ENCODE data around the gene TOMM7. TPM values are rescaled to one million over a fixed set of nuclear protein-coding genes. Genes with fewer than 3 reads are reported as not detected.
"Not testable (repeated sequence)": the region's sequence is repeated elsewhere in the genome, so short reads cannot be mapped to it uniquely, and the experiment has no call there.

TOMM7 gene
- total RNA-seq, 2 donors from 2014 or later, result 270 to 281 TPM

DNA sequence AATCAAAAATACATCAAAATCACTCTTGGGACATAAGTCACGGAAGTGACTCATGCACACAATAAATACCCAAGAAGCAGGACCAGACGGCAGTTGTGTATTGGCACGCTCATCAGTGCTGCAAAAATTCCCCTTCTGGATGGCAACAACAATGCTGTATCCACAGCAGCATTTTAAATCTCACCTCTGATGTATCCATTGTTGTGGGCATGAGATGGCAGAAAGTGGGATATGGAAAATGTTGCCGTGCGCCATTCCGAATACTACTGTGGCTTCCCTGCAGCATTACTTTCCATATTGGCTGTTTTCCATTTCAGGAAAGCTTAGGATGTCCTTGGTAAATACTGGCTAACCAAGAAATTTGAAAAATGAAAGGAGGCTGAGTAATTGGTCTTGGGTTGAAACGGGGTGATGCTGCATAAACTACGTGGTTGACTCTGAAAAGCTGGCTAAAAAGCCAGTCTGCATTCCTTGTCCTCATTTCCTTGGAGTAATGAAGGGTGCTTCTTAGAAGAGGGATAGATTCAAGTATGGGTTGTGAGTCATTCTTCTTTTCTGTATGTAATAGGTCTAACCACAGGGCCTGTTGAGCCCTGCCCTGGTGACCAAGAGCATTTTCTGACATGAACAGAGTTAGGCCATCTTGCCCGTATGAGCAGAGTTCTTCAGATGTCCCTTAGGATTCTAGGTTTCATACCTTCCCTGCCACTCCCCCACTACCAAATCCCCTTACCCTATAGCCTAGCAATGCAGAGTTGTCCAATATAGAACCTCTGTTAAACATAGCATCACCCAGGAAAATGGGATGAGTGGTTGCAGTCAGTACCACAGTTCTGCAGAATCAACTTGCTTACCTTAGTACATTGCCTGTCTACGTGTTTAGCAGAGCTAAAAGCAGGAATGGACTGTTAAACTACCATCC, 36.3 kb upstream of the TOMM7 start:
- H3K27ac Mint-ChIP-seq, result peak overlapping the region; percentile 73 to 91
- peaks cover 43 to 65% of the 10 kb centered on the region in 2 donors for H3K36me3 Mint-ChIP-seq
- no peaks in the 10 kb centered on the region for H3K9me3 Mint-ChIP-seq
- ATAC-seq (peak; percentile 14 to 53), DNase-seq (ENCODE audit: low spot score in 2 of 2) (no peak)

DNA sequence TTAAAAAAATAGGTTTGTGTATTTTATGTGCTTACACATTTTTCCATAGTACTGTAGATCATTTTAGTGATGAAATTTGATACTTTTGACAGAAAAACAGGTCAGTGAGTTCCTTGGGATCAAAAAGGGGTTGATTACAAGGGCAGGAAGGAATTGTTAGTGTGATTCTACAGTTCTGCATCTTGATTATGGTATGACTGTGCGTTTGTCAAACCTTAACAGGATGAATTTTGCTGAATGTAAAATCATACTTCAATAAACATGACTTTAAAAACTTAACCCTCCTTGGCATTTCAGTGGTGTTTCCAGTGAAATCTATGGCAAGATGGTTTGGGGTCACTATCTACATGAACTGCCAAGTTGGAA, 35.6 kb upstream of the TOMM7 start:
- H3K27ac Mint-ChIP-seq, result peak overlapping the region; percentile 36 to 73
- H3K36me3 Mint-ChIP-seq, result peaks cover 43 to 61% of the 10 kb centered on the region in 2 donors
- DNase-seq (ENCODE audit: low spot score in 2 of 2) (no peak), ATAC-seq (no peak)
- H3K9me3 Mint-ChIP-seq, result no peaks in the 10 kb centered on the region

GRCh38 chr7:22856416-22856815, 33.8 kb upstream of the TOMM7 start:
- ATAC-seq (no peak), DNase-seq (ENCODE audit: low spot score in 2 of 2) (no peak)
- Mint-ChIP-seq H3K27ac (peak overlapping the region; percentile 67 to 72), H3K9me3 (no peaks in the 10 kb centered on the region), H3K36me3 (peaks cover 43 to 51% of the 10 kb centered on the region in 2 donors)

GRCh38 chr7:22855049-22855392, 32.4 kb upstream of the TOMM7 start:
- DNase-seq (ENCODE audit: low spot score in 2 of 2) (no peak), ATAC-seq (no peak)
- no peaks in the 10 kb centered on the region for H3K9me3 Mint-ChIP-seq
- H3K36me3 Mint-ChIP-seq, result peaks cover 33 to 42% of the 10 kb centered on the region in 2 donors
- peak overlapping the region; percentile 95 to 98 for H3K27ac Mint-ChIP-seq

GRCh38 chr7:22854158-22855048, 31.8 kb upstream of the TOMM7 start:
- DNase-seq (ENCODE audit: low spot score in 2 of 2) (peak; percentile 85 to 89), ATAC-seq (peak; percentile 84)
- Mint-ChIP-seq H3K36me3 (peaks cover 33 to 38% of the 10 kb centered on the region in 2 donors), H3K9me3 (no peaks in the 10 kb centered on the region), H3K27ac (peak overlapping the region; percentile 95 to 98)

DNA sequence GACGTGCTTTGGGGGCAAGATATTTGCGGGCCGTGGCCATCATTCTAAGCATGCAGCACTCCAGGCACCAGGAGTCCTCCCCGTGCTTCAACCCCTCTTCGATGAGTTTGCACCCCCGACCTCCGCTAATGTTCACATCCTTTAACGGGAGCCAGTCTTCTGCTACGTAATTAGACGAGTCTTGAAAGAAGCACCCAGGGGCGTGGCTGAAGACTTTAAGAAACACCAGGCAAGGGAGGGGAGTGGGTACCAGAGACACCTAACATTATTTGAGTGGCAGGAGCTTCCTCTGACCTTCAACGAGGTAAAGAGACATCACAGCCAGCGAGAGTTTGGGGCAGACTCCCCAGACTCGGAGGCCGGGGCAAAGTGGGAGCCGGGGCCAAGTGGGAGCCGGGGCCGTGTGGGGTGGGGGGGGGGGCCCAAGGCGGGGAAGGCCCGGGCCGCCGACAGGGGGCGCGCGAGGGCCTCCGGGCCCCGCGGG, 31.1 kb upstream of the TOMM7 start:
- ATAC-seq (peak; percentile 27 to 65), DNase-seq (ENCODE audit: low spot score in 2 of 2) (no peak)
- Mint-ChIP-seq H3K27ac (peak overlapping the region; percentile 95 to 97), H3K36me3 (peaks cover 26 to 33% of the 10 kb centered on the region in 2 donors), H3K9me3 (no peaks in the 10 kb centered on the region)

DNA sequence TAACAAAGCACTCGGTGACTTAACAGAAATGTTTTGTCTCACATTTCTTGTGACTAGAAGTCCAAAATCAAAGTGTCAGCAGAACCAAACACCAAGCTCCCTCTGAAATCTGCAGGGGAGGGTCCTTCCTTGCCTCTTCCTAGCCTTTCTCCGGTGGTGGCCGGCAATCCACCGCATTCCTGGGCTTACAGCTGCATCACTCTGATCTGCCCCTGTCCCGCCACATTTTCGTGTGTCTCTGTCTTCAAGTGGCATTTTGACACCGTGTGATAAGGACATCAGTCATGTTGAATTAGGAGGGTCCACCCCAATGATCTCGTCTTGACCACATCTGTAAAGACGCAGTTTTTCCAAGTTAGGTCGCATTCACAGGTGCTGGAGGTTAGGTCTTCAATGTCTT, 30.5 kb upstream of the TOMM7 start:
- ATAC-seq, result no peak
- no peaks in the 10 kb centered on the region for H3K9me3 Mint-ChIP-seq
- peaks cover 21 to 27% of the 10 kb centered on the region in 2 donors for H3K36me3 Mint-ChIP-seq
- peak overlapping the region in 1 of 2 donors; percentile 95 for H3K27ac Mint-ChIP-seq
- DNase-seq (ENCODE audit: low spot score in 2 of 2), result no peak

- DNase-seq (ENCODE audit: low spot score in 2 of 2) (no peak), ATAC-seq (no peak)
- Mint-ChIP-seq H3K9me3 (no peaks in the 10 kb centered on the region), H3K36me3 (peaks cover 13 to 16% of the 10 kb centered on the region in 2 donors), H3K27ac (no peak overlapping the region)
These were observed 28.5 kb upstream of the TOMM7 start for GRCh38 chr7:22851145-22851544.

DNA sequence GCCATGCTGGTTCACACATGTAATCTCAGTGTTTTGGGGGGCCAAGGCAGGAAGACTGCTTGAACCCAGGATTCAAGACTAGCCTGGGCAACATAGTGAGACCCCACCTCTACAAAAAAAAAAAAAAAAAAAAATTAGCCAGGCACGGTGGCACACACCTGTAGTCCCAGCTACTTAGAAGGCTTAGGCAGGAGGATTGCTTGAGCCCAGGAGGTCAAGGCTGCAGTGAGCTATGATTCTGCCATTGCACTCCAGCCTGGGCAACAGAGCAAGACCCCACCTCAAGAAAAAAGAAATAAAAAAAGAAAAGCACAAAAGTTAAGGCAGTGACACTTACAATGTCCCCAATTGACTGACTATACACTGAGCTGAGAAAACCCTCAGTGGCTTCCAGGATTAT, 27.7 kb upstream of the TOMM7 start:
- DNase-seq (ENCODE audit: low spot score in 2 of 2); H3K27ac Mint-ChIP-seq; H3K9me3 Mint-ChIP-seq; ATAC-seq: not testable (repeated sequence)
- peaks cover 9 to 11% of the 10 kb centered on the region in 2 donors for H3K36me3 Mint-ChIP-seq

GRCh38 chr7:22849662-22850061, 27.0 kb upstream of the TOMM7 start:
- Mint-ChIP-seq H3K36me3 (peaks cover 4% of the 10 kb centered on the region in 2 donors), H3K9me3 (no peaks in the 10 kb centered on the region), H3K27ac (no peak overlapping the region)
- no peak for ATAC-seq
- DNase-seq (ENCODE audit: low spot score in 2 of 2), result no peak

DNA sequence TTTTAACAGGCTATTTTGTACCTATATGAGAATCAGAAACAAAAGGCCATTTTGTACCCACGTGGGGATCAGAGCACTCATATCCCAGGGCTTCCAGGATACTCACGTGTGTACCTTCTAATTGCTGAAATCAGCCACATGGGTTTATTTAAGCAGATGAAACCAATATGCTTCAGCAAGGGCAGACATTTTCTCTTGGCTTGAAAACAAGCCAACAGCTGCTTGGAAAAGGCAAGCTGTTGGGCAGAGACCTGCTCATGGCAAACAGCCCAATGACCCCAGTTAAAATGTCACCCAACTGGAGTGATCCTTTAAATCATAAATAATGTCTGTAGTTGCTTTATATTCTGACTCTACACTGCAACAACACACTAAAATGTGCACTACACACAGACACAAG, 26.5 kb upstream of the TOMM7 start:
- Mint-ChIP-seq H3K27ac (no peak overlapping the region), H3K9me3 (no peaks in the 10 kb centered on the region), H3K36me3 (no peaks in the 10 kb centered on the region)
- ATAC-seq (no peak), DNase-seq (ENCODE audit: low spot score in 2 of 2) (no peak)

GRCh38 chr7:22846961-22847360, 24.3 kb upstream of the TOMM7 start:
- no peaks in the 10 kb centered on the region for H3K9me3 Mint-ChIP-seq
- no peaks in the 10 kb centered on the region for H3K36me3 Mint-ChIP-seq
- ATAC-seq (no peak), DNase-seq (ENCODE audit: low spot score in 2 of 2) (no peak)
- H3K27ac Mint-ChIP-seq, result no peak overlapping the region

- ATAC-seq (peak in 1 of 2 donors; percentile 82), DNase-seq (ENCODE audit: low spot score in 2 of 2) (no peak)
- no peaks in the 10 kb centered on the region for H3K36me3 Mint-ChIP-seq
- no peaks in the 10 kb centered on the region for H3K9me3 Mint-ChIP-seq
- H3K27ac Mint-ChIP-seq, result peak overlapping the region in 1 of 2 donors; percentile 15
These were observed 22.7 kb upstream of the TOMM7 start for GRCh38 chr7:22845221-22845834.

GRCh38 chr7:22843681-22844309, 21.1 kb upstream of the TOMM7 start:
- Mint-ChIP-seq H3K27ac (no peak overlapping the region), H3K36me3 (no peaks in the 10 kb centered on the region), H3K9me3 (no peaks in the 10 kb centered on the region)
- ATAC-seq (peak in 1 of 2 donors; percentile 55), DNase-seq (ENCODE audit: low spot score in 2 of 2) (no peak)

GRCh38 chr7:22842973-22843372, 20.3 kb upstream of the TOMM7 start:
- Mint-ChIP-seq H3K36me3 (no peaks in the 10 kb centered on the region), H3K27ac (no peak overlapping the region), H3K9me3 (no peaks in the 10 kb centered on the region)
- DNase-seq (ENCODE audit: low spot score in 2 of 2) (no peak), ATAC-seq (no peak)

DNA sequence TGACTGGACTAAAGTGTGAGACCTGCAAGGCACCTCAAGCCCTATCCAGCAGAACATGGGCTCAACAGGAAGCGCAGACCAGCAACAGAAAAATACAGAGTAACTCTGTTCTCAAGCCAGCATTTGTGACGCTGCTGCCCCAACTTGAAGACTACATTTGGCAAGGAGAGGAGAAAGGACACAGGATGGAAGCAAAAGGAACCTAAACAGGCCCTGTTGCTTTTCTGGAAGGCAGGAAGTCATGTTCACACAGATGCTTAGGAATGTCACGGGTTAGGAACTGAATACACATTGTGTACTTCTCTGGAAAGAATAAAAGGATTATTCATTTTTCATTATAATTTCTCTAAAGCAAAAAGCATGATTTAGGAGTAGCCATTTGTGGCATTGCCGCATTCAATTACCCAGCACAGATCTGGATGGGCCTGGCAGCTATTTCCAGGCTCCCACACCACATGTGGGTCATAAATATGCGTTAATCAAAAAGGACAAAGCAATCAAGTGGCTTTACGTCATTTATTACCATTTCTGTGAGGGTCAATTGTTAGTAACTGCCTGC, 19.8 kb upstream of the TOMM7 start:
- no peak for ATAC-seq
- no peaks in the 10 kb centered on the region for H3K36me3 Mint-ChIP-seq

More for the DNA sequence above, 19.8 kb upstream of the TOMM7 start:
- H3K9me3 Mint-ChIP-seq, result no peaks in the 10 kb centered on the region
- H3K27ac Mint-ChIP-seq, result no peak overlapping the region
- no peak for DNase-seq (ENCODE audit: low spot score in 2 of 2)
